Activated CD4-positive, alpha-beta T cell treated with anti-CD3 and anti-CD28 coated beads, Interleukin-2, amount 50 U/mL, for 4 hours (primary cell): Measurements from ENCODE around the gene ANO2.

Experiments used
- DNase-seq, 2 experiments: peaks; one replicate each; pipeline ENCODE4 v3.0.0-alpha.2; 2020

The ANO2 gene

GRCh38 chr12:5525783-5526367, 419.2 kb downstream of the ANO2 start:
- no peak for DNase-seq

GRCh38 chr12:5524769-5525436, 420.2 kb downstream of the ANO2 start:
- no peak for DNase-seq

GRCh38 chr12:5524116-5524768, 420.8 kb downstream of the ANO2 start:
- no peak for DNase-seq

- no peak for DNase-seq
Measured at GRCh38 chr12:5523396-5524115, 421.5 kb downstream of the ANO2 start.

- DNase-seq = no peak
Measured at GRCh38 chr12:5522432-5523335, 422.4 kb downstream of the ANO2 start.

GRCh38 chr12:5521456-5522325, 423.4 kb downstream of the ANO2 start:
- no peak for DNase-seq

- DNase-seq = no peak
Measured at GRCh38 chr12:5520831-5521230, 424.2 kb downstream of the ANO2 start.

GRCh38 chr12:5520037-5520436, 425.0 kb downstream of the ANO2 start:
- DNase-seq = no peak

GRCh38 chr12:5518584-5519365, 426.3 kb downstream of the ANO2 start:
- DNase-seq = no peak

- DNase-seq = no peak
Measured at GRCh38 chr12:5516371-5517241, 428.5 kb downstream of the ANO2 start.

- no peak for DNase-seq
Measured at GRCh38 chr12:5515458-5515857, 429.6 kb downstream of the ANO2 start.

- no peak for DNase-seq
Measured at GRCh38 chr12:5514545-5514944, 430.5 kb downstream of the ANO2 start.

- DNase-seq = no peak
Measured at GRCh38 chr12:5514016-5514415, 431.0 kb downstream of the ANO2 start.

- no peak for DNase-seq
Measured at GRCh38 chr12:5513406-5513805, 431.7 kb downstream of the ANO2 start.
